ENCODE data around the gene FTL. TPM values are rescaled to one million over a fixed set of nuclear protein-coding genes. Genes with fewer than 3 reads are reported as not detected.

FTL gene
- polyA plus RNA-seq, 1 experiment, result 3,644 TPM

DNA sequence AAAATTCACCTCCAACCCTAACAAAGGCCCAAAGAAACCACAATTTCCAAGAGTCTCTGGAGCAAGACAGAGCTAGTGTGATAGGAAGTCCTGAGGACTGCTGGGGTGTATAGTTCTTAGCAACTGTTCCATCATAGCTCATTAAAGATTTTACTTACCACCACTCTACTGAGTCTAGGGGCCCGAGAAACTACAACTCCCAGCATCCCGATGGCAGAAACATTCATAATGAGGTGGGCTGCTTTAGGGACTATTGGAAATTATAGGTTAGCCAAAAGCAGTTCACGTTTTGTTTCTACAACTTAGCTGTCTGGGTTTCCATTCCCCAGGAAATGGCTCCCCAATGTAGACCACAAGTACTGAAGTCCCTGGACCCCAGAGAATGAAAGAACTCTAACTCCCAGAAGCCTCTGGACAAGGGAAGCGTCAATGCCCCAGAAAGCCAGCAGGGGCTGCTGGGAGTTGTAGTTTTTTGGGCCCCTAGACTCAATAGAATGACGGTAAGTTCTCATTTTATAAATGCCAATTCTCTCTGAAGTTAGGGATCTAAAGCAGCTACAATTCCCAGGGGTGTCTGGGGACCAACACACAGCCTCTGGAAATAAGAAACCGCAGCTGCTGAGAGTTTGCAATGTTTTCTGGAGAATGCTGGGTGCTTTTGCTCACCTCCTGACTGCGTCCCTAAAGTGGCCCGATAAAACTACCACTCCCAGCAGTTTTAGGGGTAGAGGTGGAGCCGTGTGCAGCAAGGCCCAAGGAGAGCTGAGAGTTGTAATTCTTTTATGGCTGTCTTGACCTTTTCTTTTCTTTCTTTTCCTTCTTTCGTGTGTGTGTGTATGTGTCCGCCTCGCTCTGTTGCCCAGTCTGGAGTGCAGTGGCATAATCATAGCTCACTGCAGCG lies 11.1 kb downstream of the FTL start:
- no peak overlapping the region for H3K4me3 ChIP-seq (ENCODE audit: low read depth, low read length)
- POLR2A ChIA-PET, result interaction anchor here (0.7 kb wide), 2 partner anchors 14 to 16 kb away, joined by 9 to 11 read pairs; no protein-coding TSS in a partner anchor
- DNase-seq (ENCODE audit: low read depth, low spot score), result no peak
- TF ChIP-seq, protein P1, sequence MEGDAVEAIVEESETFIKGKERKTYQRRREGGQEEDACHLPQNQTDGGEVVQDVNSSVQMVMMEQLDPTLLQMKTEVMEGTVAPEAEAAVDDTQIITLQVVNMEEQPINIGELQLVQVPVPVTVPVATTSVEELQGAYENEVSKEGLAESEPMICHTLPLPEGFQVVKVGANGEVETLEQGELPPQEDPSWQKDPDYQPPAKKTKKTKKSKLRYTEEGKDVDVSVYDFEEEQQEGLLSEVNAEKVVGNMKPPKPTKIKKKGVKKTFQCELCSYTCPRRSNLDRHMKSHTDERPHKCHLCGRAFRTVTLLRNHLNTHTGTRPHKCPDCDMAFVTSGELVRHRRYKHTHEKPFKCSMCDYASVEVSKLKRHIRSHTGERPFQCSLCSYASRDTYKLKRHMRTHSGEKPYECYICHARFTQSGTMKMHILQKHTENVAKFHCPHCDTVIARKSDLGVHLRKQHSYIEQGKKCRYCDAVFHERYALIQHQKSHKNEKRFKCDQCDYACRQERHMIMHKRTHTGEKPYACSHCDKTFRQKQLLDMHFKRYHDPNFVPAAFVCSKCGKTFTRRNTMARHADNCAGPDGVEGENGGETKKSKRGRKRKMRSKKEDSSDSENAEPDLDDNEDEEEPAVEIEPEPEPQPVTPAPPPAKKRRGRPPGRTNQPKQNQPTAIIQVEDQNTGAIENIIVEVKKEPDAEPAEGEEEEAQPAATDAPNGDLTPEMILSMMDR (IDR thresholded peaks at IDR 0.05; ENCODE audit: low read depth, low read length), result no peak
- H3K9me3 ChIP-seq (ENCODE audit: control insufficient read depth, insufficient read depth, low read length), result no peaks in the 10 kb centered on the region; the same call in 1 of the 2 replicates
- CTCF ChIA-PET, result interaction anchor here (1.3 to 5.9 kb wide), 6 partner anchors 17 to 188 kb away, joined by 3 to 61 read pairs (median 6); partner anchors contain the start of genes GYS1 and RUVBL2
- no peak overlapping the region for H3K27ac ChIP-seq (ENCODE audit: low read depth, low read length)
- no peaks in the 10 kb centered on the region for H3K27me3 ChIP-seq (ENCODE audit: control insufficient read depth, insufficient read depth, low read length)

DNA sequence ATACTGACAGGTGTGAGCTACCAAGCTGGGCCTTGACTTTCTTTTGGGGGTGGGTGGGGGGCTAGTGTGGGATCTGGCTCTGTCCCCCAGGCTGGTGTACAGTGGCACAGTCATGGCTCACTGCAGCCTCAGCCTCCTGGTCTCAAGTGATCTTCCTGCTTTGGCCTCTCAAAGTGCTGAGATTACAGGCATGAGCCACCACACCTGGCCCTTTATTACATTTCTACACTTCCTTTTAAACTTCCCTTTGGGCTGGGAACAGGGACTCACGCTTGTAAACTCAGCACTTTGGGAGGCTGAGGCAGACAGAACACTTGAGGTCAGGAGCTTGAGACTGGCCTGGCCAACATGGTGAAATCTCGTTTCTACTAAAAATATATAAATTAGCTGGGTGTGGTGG lies 12.0 kb downstream of the FTL start:
- ChIA-PET POLR2A (no interaction called here), CTCF (interaction anchor here (1.5 to 5.9 kb wide), 5 partner anchors 16 to 189 kb away, joined by 3 to 61 read pairs (median 9); partner anchors contain the start of genes GYS1 and RUVBL2)
- no peak for DNase-seq (ENCODE audit: low read depth, low spot score)
- Histone ChIP-seq H3K27ac (ENCODE audit: low read depth, low read length) (no peak overlapping the region), H3K9me3 (ENCODE audit: control insufficient read depth, insufficient read depth, low read length) (no peaks in the 10 kb centered on the region; the same call in 1 of the 2 replicates), H3K27me3 (ENCODE audit: control insufficient read depth, insufficient read depth, low read length) (no peaks in the 10 kb centered on the region), H3K4me3 (ENCODE audit: low read depth, low read length) (no peak overlapping the region)
- TF ChIP-seq, protein P1 (IDR thresholded peaks at IDR 0.05; ENCODE audit: low read depth, low read length), result no peak

DNA sequence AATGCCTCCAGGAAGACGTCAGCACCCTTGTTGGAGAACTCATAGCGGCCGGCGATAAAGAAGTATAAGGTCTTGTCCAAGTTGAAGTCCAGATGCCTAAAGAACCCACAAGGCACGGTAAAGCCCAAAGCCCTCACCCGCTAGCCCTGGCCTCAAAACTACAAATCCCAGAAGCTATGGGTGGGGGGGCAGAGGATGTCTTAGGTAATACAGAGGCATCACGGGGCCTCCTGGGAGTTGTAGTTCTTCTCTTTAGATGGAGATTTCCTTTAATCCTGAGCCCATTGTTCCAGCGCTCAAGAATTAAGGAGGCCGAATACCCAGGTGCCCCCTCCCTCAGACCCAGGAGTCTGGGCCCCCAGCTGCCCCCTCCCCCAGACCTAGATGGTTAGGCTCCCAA lies 17.2 kb downstream of the FTL start:
- no peak for DNase-seq (ENCODE audit: low read depth, low spot score)
- Histone ChIP-seq H3K4me3 (ENCODE audit: low read depth, low read length) (no peak overlapping the region), H3K27me3 (ENCODE audit: control insufficient read depth, insufficient read depth, low read length) (no peaks in the 10 kb centered on the region), H3K27ac (ENCODE audit: low read depth, low read length) (no peak overlapping the region), H3K9me3 (ENCODE audit: control insufficient read depth, insufficient read depth, low read length) (no peaks in the 10 kb centered on the region; the same call in 1 of the 2 replicates)
- POLR2A ChIA-PET, result no interaction called here
- CTCF ChIA-PET, result interaction anchor here (1.0 to 3.7 kb wide), 4 partner anchors 11 to 12 kb away, joined by 3 to 28 read pairs (median 13); partner anchors contain the start of genes GYS1 and RUVBL2
- TF ChIP-seq, protein P1 (IDR thresholded peaks at IDR 0.05; ENCODE audit: low read depth, low read length), result no peak

DNA sequence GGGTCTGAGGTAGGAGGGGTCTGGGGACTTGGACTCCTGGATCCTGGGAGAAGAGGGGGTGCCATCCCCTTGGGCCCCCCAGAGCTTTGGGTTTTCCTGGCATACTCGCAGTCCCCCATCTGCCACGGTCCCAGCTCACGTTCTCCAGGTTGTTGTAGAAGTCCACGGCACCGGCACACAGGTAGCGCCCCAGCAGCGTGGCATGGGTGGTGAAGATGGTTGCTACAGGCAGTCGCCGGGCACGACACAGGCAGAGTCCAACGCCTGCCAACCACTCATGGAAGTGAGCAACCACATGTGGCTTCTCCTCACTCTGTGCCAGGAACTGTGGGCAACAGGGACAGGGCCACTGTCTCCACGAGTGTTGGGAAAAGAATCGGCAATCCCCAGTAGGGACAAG lies 20.6 kb downstream of the FTL start:
- POLR2A ChIA-PET, result no interaction called here

More for the DNA sequence above, 20.6 kb downstream of the FTL start:
- no peaks in the 10 kb centered on the region for H3K9me3 ChIP-seq (ENCODE audit: control insufficient read depth, insufficient read depth, low read length)
- CTCF ChIA-PET, result interaction anchor here (1.2 to 1.4 kb wide), 2 partner anchors 8 to 14 kb away, joined by 3 to 7 read pairs; partner anchors contain the start of genes GYS1 and RUVBL2
- no peak for DNase-seq (ENCODE audit: low read depth, low spot score)
- H3K27me3 ChIP-seq (ENCODE audit: control insufficient read depth, insufficient read depth, low read length), result no peaks in the 10 kb centered on the region
- TF ChIP-seq, protein P1 (IDR thresholded peaks at IDR 0.05; ENCODE audit: low read depth, low read length), result no peak
- H3K27ac ChIP-seq (ENCODE audit: low read depth, low read length), result no peak overlapping the region
- H3K4me3 ChIP-seq (ENCODE audit: low read depth, low read length), result no peak overlapping the region

All from AG04450 (cell line).